GM21737 (cell line): ENCODE data around the gene PLA2G6.

Source experiments
- ATAC-seq: cut with Tn5 transposase; IDR thresholded peaks from one replicate; pipeline ENCODE4 v1.9.1; 2021; ENCODE audit warnings: mild to moderate bottlenecking, moderate library complexity; ENCODE audit not compliant: unreplicated experiment

Gene PLA2G6

DNA sequence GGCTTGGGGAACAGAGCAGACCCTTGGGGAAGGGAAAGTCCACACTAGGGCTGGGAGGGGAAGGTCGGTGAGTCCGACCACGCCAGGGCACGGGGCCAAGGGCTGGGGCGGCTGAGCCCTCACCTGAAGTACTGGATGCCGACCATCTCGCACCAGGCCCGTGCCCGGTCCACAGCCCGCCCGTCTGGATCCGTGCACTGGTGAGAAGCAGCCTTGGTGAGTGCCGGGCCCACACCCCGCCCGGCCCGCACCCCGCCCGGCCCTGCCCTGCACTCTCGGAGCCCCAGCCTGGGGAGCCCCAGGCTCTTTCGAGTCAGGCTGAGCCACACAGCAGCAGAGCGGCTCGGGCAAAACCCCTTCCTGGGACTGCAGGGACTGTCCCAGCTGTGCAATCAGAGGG lies 69.2 kb downstream of the PLA2G6 start:
- no peak for ATAC-seq

DNA sequence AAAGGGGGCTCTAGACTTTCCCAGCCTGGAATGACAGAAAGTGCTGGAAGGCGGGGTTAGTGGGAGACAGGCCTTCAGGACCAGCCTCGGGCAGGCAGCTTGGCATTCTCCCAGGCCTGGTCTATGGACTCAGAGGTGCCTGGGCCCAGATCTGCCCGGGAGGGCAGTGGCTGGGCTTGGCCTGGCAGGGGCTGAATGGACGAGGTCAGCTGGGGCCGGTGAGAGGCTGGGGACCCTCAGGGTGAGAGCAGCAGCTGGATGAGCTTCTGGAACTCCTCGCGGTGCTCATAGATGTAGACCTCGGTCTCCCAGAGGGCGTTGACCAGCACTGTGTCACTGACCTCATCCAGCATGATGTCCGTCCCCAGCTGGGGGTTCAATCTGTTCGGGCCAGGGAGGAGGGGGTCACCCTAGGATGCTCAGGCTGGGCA lies 69.7 kb downstream of the PLA2G6 start:
- ATAC-seq, result no peak

DNA sequence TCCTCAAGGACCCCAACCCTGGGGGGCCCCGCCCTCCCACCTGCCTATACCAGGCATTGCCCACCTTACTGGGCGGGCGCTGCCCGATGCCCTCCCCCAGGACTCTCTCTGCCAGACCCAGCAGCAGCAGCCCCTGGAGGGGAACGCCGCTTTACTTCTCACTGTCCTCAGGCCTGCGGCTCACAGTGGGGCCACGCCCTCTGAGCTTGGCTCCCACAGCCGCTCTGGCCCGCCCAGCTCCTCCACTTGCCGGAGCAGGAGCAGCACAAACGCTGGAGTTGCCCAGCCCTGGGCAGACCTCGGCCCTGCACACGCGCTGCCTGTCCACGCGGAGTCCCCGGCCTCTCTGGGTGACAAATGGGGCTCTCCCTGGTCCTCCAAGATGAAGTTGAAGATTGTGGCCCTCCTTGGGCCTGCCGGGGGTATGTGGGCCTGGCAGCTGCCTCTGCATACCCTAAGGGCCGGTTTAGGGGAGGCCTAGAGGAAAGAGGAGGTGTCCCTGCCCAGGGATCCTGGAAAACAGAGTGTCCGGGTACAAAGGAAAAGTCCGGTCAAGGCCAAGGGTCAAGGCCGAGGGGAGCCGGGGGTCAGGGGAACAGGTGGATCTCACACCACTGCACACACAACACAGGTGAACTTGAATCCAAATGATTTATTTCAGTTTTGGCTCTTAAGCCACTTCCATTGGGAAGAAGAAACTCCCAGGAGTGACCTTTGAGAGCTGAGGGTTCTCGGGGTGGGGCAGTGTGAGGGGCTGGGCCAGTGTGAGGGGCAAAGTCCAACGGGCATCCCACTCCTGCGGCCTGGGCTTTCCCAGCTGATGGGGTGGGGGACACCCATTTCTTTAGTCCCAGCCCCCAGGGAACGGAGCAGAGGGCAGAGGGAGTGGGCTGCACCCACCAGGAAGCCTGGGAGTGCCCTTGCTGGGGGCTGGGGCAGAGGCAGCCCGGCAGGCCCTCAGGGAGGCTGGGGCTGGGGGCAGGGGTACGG lies 70.5 kb downstream of the PLA2G6 start:
- no peak for ATAC-seq

GRCh38 chr22:38110008-38110862 lies 71.4 kb downstream of the PLA2G6 start, which contains the start of gene BAIAP2L2:
Gene BAIAP2L2, minus strand, starts transcription at chr22:38110684. Its CDS starts 159 bp downstream, at chr22:38110525.
- no peak for ATAC-seq

DNA sequence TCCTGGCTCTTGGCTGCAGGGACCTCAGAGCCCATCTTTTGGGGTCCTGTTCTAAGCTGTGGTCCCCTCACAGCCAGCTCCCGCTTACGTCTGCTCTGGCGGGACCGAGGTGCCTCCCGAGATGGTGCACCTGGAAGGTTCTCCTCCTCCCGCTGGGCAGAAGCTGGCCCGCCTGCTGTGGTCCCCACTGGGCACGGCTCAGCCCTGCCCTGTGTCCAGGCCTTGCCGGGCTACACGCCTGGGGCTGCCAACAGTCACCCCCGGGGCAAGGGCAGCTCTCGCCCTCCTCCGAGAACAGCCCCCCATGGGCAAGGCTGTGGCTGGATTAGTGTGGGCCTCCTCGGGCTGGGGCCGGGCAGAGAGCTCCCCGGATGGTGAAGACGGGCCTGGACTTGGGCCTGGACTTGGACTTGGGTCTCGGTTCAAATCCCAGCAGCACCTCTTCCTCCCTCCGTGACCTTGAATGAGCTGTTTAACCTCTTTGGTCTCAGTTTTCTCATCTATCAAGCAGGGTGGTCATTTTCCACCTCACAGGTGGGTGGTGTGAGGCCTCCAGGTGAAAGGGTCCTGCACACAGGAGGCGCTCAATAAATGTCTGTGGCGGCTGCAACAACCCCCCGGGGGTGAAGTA lies 72.1 kb downstream of the PLA2G6 start:
- no peak for ATAC-seq

GRCh38 chr22:38108561-38109319 lies 72.9 kb downstream of the PLA2G6 start:
- ATAC-seq, result no peak

DNA sequence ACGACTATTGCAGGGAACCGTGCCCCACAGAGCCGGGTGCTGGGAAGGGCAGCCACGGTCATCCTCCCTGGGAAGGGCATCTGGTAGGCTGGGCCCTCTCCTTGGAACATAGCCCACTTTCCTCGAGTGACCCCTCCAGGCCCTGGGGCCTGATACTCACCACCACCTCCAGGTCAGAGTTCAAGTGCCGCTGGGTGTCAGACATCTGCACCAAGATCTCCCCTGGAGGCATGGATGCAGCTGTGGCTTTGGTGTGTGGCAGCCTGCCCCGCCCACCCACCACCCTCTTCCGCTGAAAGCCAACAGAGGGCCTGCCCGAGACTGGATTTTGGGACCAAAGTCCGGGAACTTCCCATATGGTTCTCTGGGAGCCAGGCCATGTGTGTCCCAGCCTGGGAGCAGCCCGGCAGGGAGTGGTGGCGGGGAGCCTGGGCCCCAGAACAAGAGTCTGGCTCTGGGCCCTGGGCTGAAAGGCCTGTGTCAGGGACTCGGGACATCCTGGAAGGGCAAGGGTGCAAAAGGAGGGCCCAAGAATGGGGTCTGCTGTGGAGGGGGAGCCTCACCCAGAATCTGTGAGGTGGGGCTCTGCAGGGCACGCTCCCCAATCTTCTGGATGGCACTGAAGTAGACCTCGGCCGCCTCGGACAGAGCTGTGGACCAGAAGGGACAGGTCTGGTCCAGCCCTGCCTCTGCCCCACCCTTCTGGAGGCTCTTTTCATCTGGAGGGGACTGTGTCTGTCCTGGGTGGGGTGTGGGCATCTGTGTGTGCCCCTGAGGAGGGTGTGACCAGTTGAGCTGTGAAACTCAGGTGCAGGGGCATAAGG lies 73.7 kb downstream of the PLA2G6 start:
- no peak for ATAC-seq

- ATAC-seq, result no peak
Observed at GRCh38 chr22:38106814-38107578, 74.6 kb downstream of the PLA2G6 start.

DNA sequence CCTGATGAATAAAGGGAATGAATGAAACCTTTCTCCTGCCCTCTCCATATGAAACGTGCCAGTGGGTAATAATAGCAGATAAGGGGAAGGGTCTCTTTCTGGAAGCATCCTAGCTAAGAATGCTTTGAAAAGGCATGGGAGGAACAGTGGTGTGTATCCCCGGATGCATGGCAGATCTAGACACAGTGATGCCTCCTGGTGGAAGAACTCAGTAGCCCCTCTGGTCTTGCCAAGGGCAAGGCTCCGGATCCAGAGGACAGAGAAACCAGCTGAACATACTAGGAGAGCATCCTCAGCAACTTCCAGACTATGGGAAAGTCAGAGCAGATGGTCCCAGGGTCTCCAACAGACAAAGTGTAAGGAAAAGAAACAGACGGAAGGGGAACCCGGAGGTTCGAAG lies 77.5 kb downstream of the PLA2G6 start:
- ATAC-seq, result no peak

- ATAC-seq, result no peak
Observed at GRCh38 chr22:38103641-38104040, 78.0 kb downstream of the PLA2G6 start.

GRCh38 chr22:38098410-38099249 lies 83.0 kb downstream of the PLA2G6 start:
- no peak for ATAC-seq

DNA sequence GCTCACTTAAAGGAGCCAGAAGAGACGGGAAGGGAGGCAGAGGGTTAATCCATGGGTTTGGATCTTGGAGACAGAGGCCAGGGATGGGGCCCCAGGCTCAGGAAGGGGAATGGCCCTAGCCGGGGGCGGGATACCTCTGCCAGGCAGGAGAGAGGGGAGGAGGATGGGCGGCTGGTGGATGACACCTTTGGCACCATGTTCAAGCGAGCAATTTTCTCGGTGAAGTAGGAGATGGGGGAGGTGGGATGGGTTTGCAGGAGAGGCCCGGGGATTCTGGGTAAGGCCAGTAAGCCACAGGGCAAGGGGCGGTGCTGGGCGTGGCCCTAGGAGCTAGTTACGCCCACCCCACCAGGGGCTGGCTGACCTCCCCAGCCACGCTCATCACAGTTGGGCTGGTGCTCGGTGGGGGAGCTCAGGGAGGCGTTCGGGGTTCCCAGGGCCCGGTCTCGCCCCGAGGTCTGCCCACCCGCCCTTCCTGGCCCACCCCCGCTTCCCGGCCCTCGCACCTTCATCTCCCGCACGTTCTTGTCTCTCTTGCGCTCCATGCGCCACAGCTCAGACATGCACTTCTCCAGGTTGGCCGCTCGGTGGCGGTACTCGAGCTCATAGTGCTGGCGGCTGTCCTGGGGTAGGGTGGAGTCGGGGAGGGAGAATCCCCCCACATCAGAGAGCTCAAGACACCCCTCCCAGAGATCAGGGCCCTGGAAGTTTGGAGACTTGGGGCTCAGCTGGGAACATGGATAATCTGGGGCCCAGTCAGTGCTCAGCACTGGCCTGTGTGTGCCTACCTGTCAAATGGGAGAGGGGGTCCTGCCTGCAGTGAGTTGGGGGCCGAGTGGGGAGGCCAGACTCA lies 83.8 kb downstream of the PLA2G6 start:
- no peak for ATAC-seq

- ATAC-seq, result no peak
Observed at GRCh38 chr22:38097058-38097457, 84.6 kb downstream of the PLA2G6 start.

DNA sequence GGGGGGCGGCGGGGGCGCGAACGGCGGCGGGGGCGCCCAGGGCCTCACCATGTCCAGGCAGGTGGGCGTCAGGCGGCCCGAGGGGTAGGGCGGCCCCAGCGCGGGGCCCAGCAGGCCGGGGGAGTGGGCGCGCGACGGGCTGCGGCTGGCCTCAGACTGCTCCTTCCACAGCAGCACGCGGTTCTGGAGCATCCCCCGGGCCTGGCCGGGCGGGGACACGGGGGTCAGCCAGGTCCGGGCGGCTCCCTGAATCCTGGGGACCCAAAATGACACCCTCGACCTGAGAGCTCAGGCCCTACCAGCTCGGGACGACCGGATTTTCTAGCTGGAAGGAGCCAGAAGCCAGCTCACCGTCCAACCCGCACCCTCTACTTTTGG lies 92.2 kb downstream of the PLA2G6 start:
- no peak for ATAC-seq

- ATAC-seq, result no peak
Observed at GRCh38 chr22:38088629-38089473, 92.8 kb downstream of the PLA2G6 start.

DNA sequence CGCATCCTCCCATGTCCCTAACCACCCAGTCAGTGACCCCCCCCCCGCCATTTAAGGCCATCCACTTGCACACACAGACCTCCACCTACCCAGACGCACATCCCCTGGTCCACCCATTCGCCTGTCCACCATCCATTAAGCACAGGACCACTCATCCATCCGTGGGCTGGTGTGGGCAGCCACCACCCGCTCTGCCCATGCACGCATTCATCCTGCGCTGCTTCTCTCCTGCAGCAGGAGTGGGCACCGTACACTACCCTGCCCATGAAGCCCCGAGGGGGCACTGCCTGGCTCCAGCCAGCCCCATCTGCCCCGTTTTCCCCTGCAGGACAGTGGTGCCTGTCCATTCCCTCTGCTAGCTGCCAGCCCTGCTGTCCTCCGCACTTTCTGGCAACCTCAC lies 93.8 kb downstream of the PLA2G6 start:
- no peak for ATAC-seq
